Suppressor macrophage treated with lipopolysaccharide for 1 hour (primary cell): ENCODE measurements around the gene ZNF774.

Experiments
- DNase-seq, 3 donors: peaks; one replicate each; pipeline ENCODE4 v3.0.0-alpha.2; 2020 to 2022

ZNF774 gene

GRCh38 chr15:90347431-90348065 is 4.5 kb upstream of the ZNF774 start:
- peak; percentile 46 to 63 (median 59) for DNase-seq

- no peak for DNase-seq
Measured at GRCh38 chr15:90348456-90348855, 3.6 kb upstream of the ZNF774 start.

- DNase-seq = no peak
Measured at GRCh38 chr15:90349072-90349471, 3.0 kb upstream of the ZNF774 start.

GRCh38 chr15:90349821-90350220 is 2.3 kb upstream of the ZNF774 start:
- no peak for DNase-seq

- DNase-seq = no peak
Measured at GRCh38 chr15:90351479-90352106, 491 bp upstream of the ZNF774 start.

- DNase-seq = no peak
Measured at GRCh38 chr15:90354986-90355385, 2.9 kb downstream of the ZNF774 start.

GRCh38 chr15:90358124-90359033 is 6.3 kb downstream of the ZNF774 start:
- DNase-seq = peak; percentile 60 to 75 (median 65)

- DNase-seq = no peak
Measured at GRCh38 chr15:90360746-90361145, 8.7 kb downstream of the ZNF774 start.

- peak; percentile 55 to 69 (median 68) for DNase-seq
Measured at GRCh38 chr15:90362936-90363212, 10.8 kb downstream of the ZNF774 start.

GRCh38 chr15:90364251-90364650 is 12.2 kb downstream of the ZNF774 start:
- no peak for DNase-seq

- no peak for DNase-seq
Measured at GRCh38 chr15:90365414-90366055, 13.5 kb downstream of the ZNF774 start.

- DNase-seq = peak; percentile 80 to 90 (median 88)
Measured at GRCh38 chr15:90367576-90367975, 15.5 kb downstream of the ZNF774 start.

GRCh38 chr15:90375071-90375470 is 23.0 kb downstream of the ZNF774 start:
- DNase-seq = no peak

GRCh38 chr15:90376789-90377188 is 24.7 kb downstream of the ZNF774 start:
- DNase-seq = peak in 2 of 3 donors; percentile 27 to 40

GRCh38 chr15:90379263-90379662 is 27.2 kb downstream of the ZNF774 start:
- DNase-seq = no peak

- DNase-seq = no peak
Measured at GRCh38 chr15:90381515-90381914, 29.4 kb downstream of the ZNF774 start.

GRCh38 chr15:90382320-90382719 is 30.2 kb downstream of the ZNF774 start:
- peak; percentile 60 to 81 (median 62) for DNase-seq

GRCh38 chr15:90386221-90386620 is 34.1 kb downstream of the ZNF774 start:
- DNase-seq = no peak

GRCh38 chr15:90387534-90388461 is 35.7 kb downstream of the ZNF774 start, which contains the start of gene IQGAP1:
Gene IQGAP1 (plus strand): TSS chr15:90388242. CDS start chr15:90388342, 100 bp downstream.
- peak; percentile 97 to 98 (median 97) for DNase-seq

GRCh38 chr15:90388462-90389380 is 36.6 kb downstream of the ZNF774 start:
- DNase-seq = peak; percentile 91 to 94 (median 91)

- DNase-seq = no peak
Measured at GRCh38 chr15:90389513-90389912, 37.4 kb downstream of the ZNF774 start.
